HTR-8/SVneo (cell line): ENCODE results near the gene COLEC11.
"Not testable (repeated sequence)": the region's sequence is repeated elsewhere in the genome, so short reads cannot be mapped to it uniquely, and the experiment has no call there.

Experiments used
- DNase-seq: peaks from one replicate; pipeline ENCODE4 v3.0.0; 2011; ENCODE audit warnings: low spot score, mixed read lengths; ENCODE audit not compliant: insufficient read length
- FAIRE-seq: peaks from 2 replicates; lab custom pipeline; 2011; peaks lifted over from hg19 to GRCh38; lab: Jason Lieb, UNC

COLEC11 gene

GRCh38 chr2:3635171-3635974 is 40.5 kb downstream of the COLEC11 start:
- no peak for FAIRE-seq
- DNase-seq, result no peak

- not testable (repeated sequence) for FAIRE-seq, DNase-seq
These were observed 41.0 kb downstream of the COLEC11 start for GRCh38 chr2:3635975-3636327.

DNA sequence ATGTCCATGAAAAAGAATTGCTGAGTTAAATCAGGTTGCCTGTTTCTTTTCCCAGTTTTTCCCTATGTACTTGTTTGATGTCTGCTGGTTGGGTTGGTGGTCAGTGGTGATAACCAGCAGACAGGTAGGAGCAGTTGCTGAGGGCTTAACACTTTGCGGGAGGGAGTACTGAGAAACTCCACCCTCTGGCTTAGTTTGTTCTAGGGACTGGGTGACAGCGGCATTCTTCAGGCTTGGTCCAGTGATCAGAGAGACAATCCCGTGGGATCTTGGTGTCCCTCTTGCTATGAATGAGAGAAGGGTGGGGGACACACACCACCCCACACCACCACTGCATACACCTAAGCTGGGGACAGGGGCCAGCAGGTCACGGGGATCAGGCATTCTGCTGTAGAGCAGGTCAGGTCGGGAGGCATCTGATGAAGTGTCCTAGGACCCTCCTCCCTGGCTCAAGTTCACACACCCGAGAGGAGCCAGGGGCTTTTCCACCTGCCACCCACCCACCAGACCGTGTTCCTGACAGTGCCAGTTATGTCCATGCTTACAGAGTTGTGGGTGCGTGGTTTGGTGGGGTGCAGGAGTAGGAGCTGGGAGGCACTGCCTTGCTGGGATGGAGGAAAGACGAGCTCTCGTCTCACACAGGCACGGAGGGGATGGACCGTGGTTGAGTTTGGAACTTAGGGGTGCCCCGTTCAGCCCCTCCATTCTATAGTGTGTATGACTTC is 41.8 kb downstream of the COLEC11 start:
- no peak for DNase-seq
- no peak for FAIRE-seq

DNA sequence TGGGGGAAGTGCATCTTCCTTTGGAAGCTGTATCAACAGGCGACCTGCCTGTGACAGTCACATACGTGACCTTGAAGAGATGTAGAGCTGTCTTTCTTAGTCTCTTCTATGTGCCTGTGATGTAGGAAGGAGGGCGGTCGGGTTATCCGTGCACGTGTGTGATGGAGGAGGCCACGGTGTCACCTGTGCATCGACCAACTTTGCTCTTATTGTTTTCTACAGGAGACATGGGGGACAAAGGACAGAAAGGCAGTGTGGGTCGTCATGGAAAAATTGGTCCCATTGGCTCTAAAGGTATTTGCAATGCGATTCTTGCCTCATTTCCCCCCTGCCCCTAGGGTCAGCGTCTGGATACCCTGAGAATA is 42.4 kb downstream of the COLEC11 start:
- FAIRE-seq (no peak), DNase-seq (no peak)

GRCh38 chr2:3637692-3638455 is 43.0 kb downstream of the COLEC11 start:
- FAIRE-seq, result no peak
- no peak for DNase-seq

- DNase-seq, result no peak
- FAIRE-seq, result no peak
These were observed 43.5 kb downstream of the COLEC11 start for GRCh38 chr2:3638456-3638810.

- no peak for DNase-seq
- FAIRE-seq, result peak; percentile 4
These were observed 44.2 kb downstream of the COLEC11 start for GRCh38 chr2:3639015-3639630.

DNA sequence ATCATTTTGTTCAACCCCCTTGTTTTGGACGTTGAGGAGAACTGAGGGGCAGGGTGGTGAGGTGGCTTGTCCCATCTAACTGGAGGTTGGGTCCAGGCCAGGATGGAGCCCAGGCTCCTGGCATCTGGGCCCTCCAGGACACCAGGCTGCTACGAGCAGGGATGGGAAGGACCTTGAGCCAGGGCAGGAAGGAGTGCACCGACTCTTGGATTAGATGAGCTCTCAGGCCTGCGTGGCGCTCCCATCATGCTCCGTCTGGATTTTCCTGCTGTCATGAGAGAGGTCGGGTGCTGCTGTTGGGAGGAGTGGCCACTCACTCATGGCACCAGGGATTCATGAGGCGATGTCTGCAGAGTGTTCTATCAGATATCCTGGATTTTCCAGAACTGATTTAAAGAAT is 44.7 kb downstream of the COLEC11 start:
- DNase-seq (no peak), FAIRE-seq (no peak)

DNA sequence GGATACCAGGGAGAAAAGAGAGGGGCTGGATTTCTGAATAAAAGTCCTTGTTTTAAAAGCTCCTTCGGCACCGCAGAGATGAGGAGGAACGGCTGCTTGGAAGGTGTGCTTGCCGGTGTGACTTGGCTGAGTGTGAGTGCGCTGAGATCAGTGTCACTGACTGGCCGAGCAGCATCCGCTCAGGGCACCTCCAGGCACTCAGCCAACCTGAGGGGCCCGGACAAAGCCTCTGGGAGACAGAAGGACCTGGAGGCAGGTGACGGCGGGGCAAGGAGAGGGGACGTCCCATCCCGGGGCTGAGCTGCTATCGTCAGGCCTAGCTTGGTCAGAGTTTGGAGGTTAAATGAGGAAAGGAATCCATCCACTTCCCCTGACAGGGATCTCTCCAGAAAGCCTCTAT is 46.3 kb downstream of the COLEC11 start:
- no peak for FAIRE-seq
- no peak for DNase-seq

DNA sequence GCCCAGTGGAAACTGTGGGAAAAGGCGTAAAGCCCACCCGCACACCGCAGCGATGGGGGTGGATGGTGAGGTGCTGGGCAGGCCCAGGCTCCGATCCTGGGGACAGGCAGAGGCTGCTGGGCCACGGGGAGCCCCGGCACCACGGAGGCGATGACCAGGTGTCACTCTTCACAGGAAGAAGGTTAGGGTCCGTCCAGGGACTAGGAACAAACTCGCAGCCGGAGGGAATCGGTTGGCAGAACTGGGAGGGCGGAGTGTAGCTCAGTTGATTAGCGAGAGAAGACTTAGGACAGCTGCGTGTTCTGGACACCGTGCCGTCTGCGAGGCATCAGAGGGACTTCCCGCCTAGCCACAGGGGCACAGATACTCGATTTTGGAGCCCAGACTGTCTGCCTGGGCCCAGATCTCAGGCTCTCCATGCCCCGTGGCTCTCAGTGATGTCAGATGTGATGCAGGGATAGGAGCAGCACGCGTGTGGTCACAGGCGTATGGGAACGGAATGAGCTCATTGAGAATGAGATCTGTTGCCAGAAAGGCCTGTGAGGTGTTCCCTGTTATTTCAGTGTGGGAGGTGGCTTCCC is 47.0 kb downstream of the COLEC11 start:
- DNase-seq (no peak), FAIRE-seq (peak; percentile 26)

- DNase-seq (no peak), FAIRE-seq (no peak)
These were observed 47.8 kb downstream of the COLEC11 start for GRCh38 chr2:3642521-3643215.

DNA sequence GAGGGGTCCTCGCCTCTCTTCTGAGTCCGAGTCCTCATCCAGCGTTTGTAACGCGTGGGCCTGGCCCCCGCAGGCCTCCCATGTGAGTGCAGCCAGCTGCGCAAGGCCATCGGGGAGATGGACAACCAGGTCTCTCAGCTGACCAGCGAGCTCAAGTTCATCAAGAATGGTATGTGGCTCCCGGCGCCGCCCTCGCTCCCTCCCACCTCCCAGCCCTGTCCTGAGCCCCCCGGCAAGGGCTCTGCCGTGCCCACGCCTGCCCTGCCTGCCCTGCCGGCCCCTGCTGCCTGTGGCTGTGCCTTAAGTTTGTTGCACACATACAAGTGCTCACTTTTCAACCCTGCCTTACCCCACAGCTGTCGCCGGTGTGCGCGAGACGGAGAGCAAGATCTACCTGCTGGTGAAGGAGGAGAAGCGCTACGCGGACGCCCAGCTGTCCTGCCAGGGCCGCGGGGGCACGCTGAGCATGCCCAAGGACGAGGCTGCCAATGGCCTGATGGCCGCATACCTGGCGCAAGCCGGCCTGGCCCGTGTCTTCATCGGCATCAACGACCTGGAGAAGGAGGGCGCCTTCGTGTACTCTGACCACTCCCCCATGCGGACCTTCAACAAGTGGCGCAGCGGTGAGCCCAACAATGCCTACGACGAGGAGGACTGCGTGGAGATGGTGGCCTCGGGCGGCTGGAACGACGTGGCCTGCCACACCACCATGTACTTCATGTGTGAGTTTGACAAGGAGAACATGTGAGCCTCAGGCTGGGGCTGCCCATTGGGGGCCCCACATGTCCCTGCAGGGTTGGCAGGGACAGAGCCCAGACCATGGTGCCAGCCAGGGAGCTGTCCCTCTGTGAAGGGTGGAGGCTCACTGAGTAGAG is 48.7 kb downstream of the COLEC11 start:
- DNase-seq, result no peak
- no peak for FAIRE-seq

DNA sequence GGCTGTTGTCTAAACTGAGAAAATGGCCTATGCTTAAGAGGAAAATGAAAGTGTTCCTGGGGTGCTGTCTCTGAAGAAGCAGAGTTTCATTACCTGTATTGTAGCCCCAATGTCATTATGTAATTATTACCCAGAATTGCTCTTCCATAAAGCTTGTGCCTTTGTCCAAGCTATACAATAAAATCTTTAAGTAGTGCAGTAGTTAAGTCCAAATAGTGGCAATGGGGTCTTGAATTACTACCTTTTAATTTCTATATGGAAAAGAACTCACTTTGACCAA is 49.3 kb downstream of the COLEC11 start:
- no peak for DNase-seq
- FAIRE-seq, result no peak

GRCh38 chr2:3644891-3645605 is 50.1 kb downstream of the COLEC11 start:
- DNase-seq, result no peak
- FAIRE-seq, result no peak

GRCh38 chr2:3645745-3646389 is 51.0 kb downstream of the COLEC11 start:
- no peak for DNase-seq
- no peak for FAIRE-seq

- DNase-seq, result no peak
- FAIRE-seq, result no peak
These were observed 51.5 kb downstream of the COLEC11 start for GRCh38 chr2:3646446-3646845.

DNA sequence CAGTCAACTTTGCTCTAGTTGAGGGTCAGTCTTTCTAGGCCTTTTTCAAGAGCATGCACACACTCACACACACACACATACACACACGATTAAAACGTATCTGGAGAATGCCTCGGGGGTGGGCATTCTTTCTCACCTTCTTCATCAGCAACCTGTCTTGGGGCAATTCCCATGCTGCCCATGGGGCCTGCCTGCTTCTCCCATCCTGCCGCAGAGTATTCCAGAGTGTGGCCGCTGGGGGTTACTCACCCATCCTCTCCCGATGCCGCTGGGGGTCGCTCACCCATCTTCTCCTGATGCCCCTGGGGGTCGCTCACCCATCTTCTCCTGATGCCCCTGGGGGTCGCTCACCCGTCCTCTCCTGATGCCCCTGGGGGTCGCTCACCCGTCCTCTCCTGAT is 52.3 kb downstream of the COLEC11 start:
- FAIRE-seq (no peak), DNase-seq (no peak)
